ENCODE results near the gene AGTPBP1.

AGTPBP1 gene

GRCh38 chr9:85522459-85523092 lies 219.2 kb downstream of the AGTPBP1 start:
- peak overlapping the region; percentile 56 to 59 for H3K4me3 ChIP-seq (replicated peaks in 1 of 2; ENCODE audit: low read depth in 2 of 2, low read length in 2 of 2)
- TF ChIP-seq, protein P1, sequence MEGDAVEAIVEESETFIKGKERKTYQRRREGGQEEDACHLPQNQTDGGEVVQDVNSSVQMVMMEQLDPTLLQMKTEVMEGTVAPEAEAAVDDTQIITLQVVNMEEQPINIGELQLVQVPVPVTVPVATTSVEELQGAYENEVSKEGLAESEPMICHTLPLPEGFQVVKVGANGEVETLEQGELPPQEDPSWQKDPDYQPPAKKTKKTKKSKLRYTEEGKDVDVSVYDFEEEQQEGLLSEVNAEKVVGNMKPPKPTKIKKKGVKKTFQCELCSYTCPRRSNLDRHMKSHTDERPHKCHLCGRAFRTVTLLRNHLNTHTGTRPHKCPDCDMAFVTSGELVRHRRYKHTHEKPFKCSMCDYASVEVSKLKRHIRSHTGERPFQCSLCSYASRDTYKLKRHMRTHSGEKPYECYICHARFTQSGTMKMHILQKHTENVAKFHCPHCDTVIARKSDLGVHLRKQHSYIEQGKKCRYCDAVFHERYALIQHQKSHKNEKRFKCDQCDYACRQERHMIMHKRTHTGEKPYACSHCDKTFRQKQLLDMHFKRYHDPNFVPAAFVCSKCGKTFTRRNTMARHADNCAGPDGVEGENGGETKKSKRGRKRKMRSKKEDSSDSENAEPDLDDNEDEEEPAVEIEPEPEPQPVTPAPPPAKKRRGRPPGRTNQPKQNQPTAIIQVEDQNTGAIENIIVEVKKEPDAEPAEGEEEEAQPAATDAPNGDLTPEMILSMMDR (IDR thresholded peaks at IDR 0.05; ENCODE audit: low read depth, low read length) = no peak
- peak; percentile 59 to 64 for DNase-seq (ENCODE audit: low read depth in 2 of 2)

GRCh38 chr9:85521371-85522197 lies 220.2 kb downstream of the AGTPBP1 start:
- no peak overlapping the region for H3K4me3 ChIP-seq (replicated peaks in 1 of 2; ENCODE audit: low read depth in 2 of 2, low read length in 2 of 2)
- TF ChIP-seq, protein P1 (IDR thresholded peaks at IDR 0.05; ENCODE audit: low read depth, low read length) = no peak
- no peak for DNase-seq (ENCODE audit: low read depth in 2 of 2)

DNA sequence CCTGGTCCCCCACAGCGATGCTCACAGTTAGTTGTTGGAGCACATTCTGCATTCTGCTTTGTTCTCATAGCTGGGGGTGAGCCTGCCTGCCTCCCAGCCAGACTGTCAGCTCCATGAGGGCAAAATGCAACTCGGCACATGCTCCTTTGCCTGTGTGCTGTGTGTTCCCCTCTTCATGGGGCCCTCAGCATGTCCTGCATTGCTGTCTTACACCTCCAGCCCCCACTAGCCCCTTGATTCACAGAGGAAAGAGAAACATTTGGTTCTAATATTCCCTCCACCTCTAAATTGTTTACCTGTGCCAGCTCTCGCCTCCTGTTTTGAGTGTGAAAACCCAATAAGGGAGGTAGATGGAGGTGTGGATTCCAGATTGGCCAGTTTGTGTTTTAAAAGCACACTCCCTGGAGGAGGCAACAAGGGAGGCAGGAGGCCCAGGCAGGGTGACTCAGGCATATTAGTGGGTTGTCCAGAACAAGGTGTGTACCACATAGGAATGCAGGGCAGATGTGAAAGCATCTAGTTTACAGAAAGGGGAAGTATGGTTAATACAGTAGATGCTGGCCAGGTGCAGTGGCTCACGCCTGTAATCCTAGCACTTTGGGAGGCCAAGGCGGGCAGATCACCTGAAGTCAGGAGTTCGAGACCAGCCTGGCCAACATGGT lies 224.6 kb downstream of the AGTPBP1 start:
- peak in 1 of 2 donors; percentile 15 for DNase-seq (ENCODE audit: low read depth in 2 of 2)
- TF ChIP-seq, protein P1 (IDR thresholded peaks at IDR 0.05; ENCODE audit: low read depth, low read length) = no peak
- H3K4me3 ChIP-seq (replicated peaks in 1 of 2; ENCODE audit: low read depth in 2 of 2, low read length in 2 of 2) = no peak overlapping the region

- DNase-seq (ENCODE audit: low read depth in 2 of 2) = no peak
- TF ChIP-seq, protein P1 (IDR thresholded peaks at IDR 0.05; ENCODE audit: low read depth, low read length) = no peak
- H3K4me3 ChIP-seq (replicated peaks in 1 of 2; ENCODE audit: low read depth in 2 of 2, low read length in 2 of 2) = no peak overlapping the region
Measured at GRCh38 chr9:85516455-85516854, 225.3 kb downstream of the AGTPBP1 start.

DNA sequence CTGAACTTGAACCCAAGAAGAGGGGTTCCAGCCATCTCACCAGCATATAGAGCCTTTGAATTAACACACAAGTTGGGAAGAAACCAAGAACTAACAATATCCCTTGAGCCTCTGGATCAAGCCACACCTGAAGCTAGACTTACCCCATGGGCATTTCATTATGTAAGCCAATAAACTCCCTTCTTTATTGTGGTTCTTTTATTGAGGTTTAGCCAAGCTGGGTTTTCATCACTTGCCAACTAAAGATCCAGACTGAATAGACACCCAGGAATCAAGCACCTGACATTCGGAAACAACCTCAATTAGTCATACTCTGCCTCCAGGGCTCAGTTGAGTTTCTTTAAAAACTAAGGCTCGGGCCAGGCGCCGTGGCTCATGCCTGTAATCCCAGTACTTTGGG lies 226.7 kb downstream of the AGTPBP1 start:
- DNase-seq (ENCODE audit: low read depth in 2 of 2) = no peak
- H3K4me3 ChIP-seq (replicated peaks in 1 of 2; ENCODE audit: low read depth in 2 of 2, low read length in 2 of 2) = no peak overlapping the region
- TF ChIP-seq, protein P1 (IDR thresholded peaks at IDR 0.05; ENCODE audit: low read depth, low read length) = no peak

GRCh38 chr9:85514256-85514655 lies 227.5 kb downstream of the AGTPBP1 start:
- TF ChIP-seq, protein P1 (IDR thresholded peaks at IDR 0.05; ENCODE audit: low read depth, low read length) = no peak
- DNase-seq (ENCODE audit: low read depth in 2 of 2) = no peak
- no peak overlapping the region for H3K4me3 ChIP-seq (replicated peaks in 1 of 2; ENCODE audit: low read depth in 2 of 2, low read length in 2 of 2)
